Measurements from ENCODE around the gene ZNF829. TPM values are rescaled to one million over a fixed set of nuclear protein-coding genes. Genes with fewer than 3 reads are reported as not detected.
A peak's percentile ranks its signal among the peaks of the same experiment; 100 is the strongest.

The ZNF829 gene
- total RNA-seq, result 1 to 10 TPM; 1.4 to 5.4 (median 3.7) TPM

GRCh38 chr19:36915992-36916830 is at the start of gene ZNF829, which contains the start of gene ZNF568:
Gene ZNF829 (minus strand): TSS chr19:36916291. CDS start chr19:36915167, 1,124 bp downstream.
Gene ZNF568 (plus strand): TSS chr19:36916332. CDS start chr19:36922771, 6,439 bp downstream.
- Histone ChIP-seq H3K4me3 (peak within 1 kb of the TSS; percentile 86), H3K27me3 (no peaks in the 10 kb centered on the region), H3K27ac (peak within 1 kb of the TSS; percentile 89), H3K36me3 (peaks cover 43% of the 10 kb centered on the region), H3K4me1 (peaks cover 20% of the 10 kb centered on the region), H3K9me3 (peaks cover 11% of the 10 kb centered on the region)
- 1% methylated on average over 35 of the region's 57 CpGs for WGBS
- DNase-seq (ENCODE audit: low spot score in 2 of 2), result peak; percentile 92 to 94
- no peak for TF ChIP-seq POLR2A (IDR thresholded peaks at IDR 0.05)
- peak in 1 of 3 donors; percentile 52 for TF ChIP-seq POLR2AphosphoS5 (IDR thresholded peaks at IDR 0.05)
- peak; percentile 48 to 70 for TF ChIP-seq CTCF (IDR thresholded peaks at IDR 0.05)

GRCh38 chr19:36963280-36963679 is 47.2 kb upstream of the ZNF829 start:
- 20% methylated on average over 2 of the region's 2 CpGs for WGBS
- no peak for TF ChIP-seq EP300 (IDR thresholded peaks at IDR 0.05)
- TF ChIP-seq CTCF (IDR thresholded peaks at IDR 0.05), result no peak
- no peak for TF ChIP-seq POLR2AphosphoS5 (IDR thresholded peaks at IDR 0.05)
- TF ChIP-seq POLR2A (IDR thresholded peaks at IDR 0.05), result no peak
- Histone ChIP-seq H3K27ac (no peak overlapping the region), H3K4me3 (no peak overlapping the region), H3K4me1 (no peaks in the 10 kb centered on the region), H3K36me3 (no peaks in the 10 kb centered on the region), H3K9me3 (peaks cover 26% of the 10 kb centered on the region), H3K27me3 (no peaks in the 10 kb centered on the region)
- DNase-seq (ENCODE audit: low spot score in 2 of 2), result no peak

- Histone ChIP-seq H3K9me3 (peaks cover 29% of the 10 kb centered on the region), H3K27ac (no peak overlapping the region), H3K36me3 (no peaks in the 10 kb centered on the region), H3K4me1 (no peaks in the 10 kb centered on the region), H3K4me3 (no peak overlapping the region), H3K27me3 (no peaks in the 10 kb centered on the region)
- DNase-seq (ENCODE audit: low spot score in 2 of 2), result no peak
- TF ChIP-seq EP300 (IDR thresholded peaks at IDR 0.05), result no peak
- TF ChIP-seq POLR2AphosphoS5 (IDR thresholded peaks at IDR 0.05), result no peak
- 87% methylated on average over 6 of the region's 6 CpGs for WGBS
Measured at GRCh38 chr19:36962346-36962745, 46.3 kb upstream of the ZNF829 start.

GRCh38 chr19:36950335-36951119 is 34.4 kb upstream of the ZNF829 start:
- TF ChIP-seq CTCF (IDR thresholded peaks at IDR 0.05) (no peak), EP300 (IDR thresholded peaks at IDR 0.05) (no peak), POLR2A (IDR thresholded peaks at IDR 0.05) (no peak), POLR2AphosphoS5 (IDR thresholded peaks at IDR 0.05) (no peak)
- H3K36me3 ChIP-seq, result peaks cover 53% of the 10 kb centered on the region
- H3K27me3 ChIP-seq, result no peaks in the 10 kb centered on the region
- H3K4me1 ChIP-seq, result no peaks in the 10 kb centered on the region
- H3K27ac ChIP-seq, result no peak overlapping the region
- DNase-seq (ENCODE audit: low spot score in 2 of 2), result no peak
- peaks cover 72% of the 10 kb centered on the region for H3K9me3 ChIP-seq
- WGBS, result 94% methylated on average over 5 of the region's 5 CpGs
- no peak overlapping the region for H3K4me3 ChIP-seq

GRCh38 chr19:36939153-36939552 is 23.1 kb upstream of the ZNF829 start:
- no peak for TF ChIP-seq CTCF (IDR thresholded peaks at IDR 0.05)
- TF ChIP-seq POLR2AphosphoS5 (IDR thresholded peaks at IDR 0.05), result no peak
- TF ChIP-seq EP300 (IDR thresholded peaks at IDR 0.05), result no peak
- TF ChIP-seq POLR2A (IDR thresholded peaks at IDR 0.05), result no peak
- Histone ChIP-seq H3K27me3 (no peaks in the 10 kb centered on the region), H3K4me1 (no peaks in the 10 kb centered on the region), H3K36me3 (peaks cover 77% of the 10 kb centered on the region), H3K9me3 (peaks cover 21% of the 10 kb centered on the region), H3K4me3 (no peak overlapping the region), H3K27ac (no peak overlapping the region)
- no peak for DNase-seq (ENCODE audit: low spot score in 2 of 2)
